PC-9 (cell line): Measurements from ENCODE around the gene SMO.

ENCODE experiments used
- EZH2 ChIP-seq: fragments of 200-600 bp; sonication (generic); IDR thresholded peaks from 2 replicates; pipeline ENCODE4 v1.8.0; 2017; ENCODE audit warnings: antibody characterized with exemption, low read depth
- TF ChIP-seq, protein P1 (sequence below): fragments of 200-600 bp; sonication (generic); conservative IDR thresholded peaks from 2 replicates; pipeline ENCODE4 v1.6.1; 2017; ENCODE audit warnings: mixed run types, antibody characterized with exemption, mild to moderate bottlenecking, moderate library complexity

- TF ChIP-seq, protein P1, sequence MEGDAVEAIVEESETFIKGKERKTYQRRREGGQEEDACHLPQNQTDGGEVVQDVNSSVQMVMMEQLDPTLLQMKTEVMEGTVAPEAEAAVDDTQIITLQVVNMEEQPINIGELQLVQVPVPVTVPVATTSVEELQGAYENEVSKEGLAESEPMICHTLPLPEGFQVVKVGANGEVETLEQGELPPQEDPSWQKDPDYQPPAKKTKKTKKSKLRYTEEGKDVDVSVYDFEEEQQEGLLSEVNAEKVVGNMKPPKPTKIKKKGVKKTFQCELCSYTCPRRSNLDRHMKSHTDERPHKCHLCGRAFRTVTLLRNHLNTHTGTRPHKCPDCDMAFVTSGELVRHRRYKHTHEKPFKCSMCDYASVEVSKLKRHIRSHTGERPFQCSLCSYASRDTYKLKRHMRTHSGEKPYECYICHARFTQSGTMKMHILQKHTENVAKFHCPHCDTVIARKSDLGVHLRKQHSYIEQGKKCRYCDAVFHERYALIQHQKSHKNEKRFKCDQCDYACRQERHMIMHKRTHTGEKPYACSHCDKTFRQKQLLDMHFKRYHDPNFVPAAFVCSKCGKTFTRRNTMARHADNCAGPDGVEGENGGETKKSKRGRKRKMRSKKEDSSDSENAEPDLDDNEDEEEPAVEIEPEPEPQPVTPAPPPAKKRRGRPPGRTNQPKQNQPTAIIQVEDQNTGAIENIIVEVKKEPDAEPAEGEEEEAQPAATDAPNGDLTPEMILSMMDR: no peak
- no peak for TF ChIP-seq EZH2
These were observed 1.6 kb upstream of the SMO start for GRCh38 chr7:129186749-129187260.
